Stimulated activated CD8-positive, alpha-beta memory T cell treated with anti-CD3 and anti-CD28 coated beads, Interleukin-7, amount 100 ng/mL, for 48 hours (primary cell): Measurements from ENCODE around the gene SEMA3A.
"Not testable (repeated sequence)": the region's sequence is repeated elsewhere in the genome, so short reads cannot be mapped to it uniquely, and the experiment has no call there.

Source experiments
- DNase-seq, 2 donors: peaks; one replicate each; pipeline ENCODE4 v3.0.0-alpha.2; 2020; ENCODE audit warnings: low read depth in 1 of 2; ENCODE audit errors: extremely low read depth in 1 of 2

Gene SEMA3A

GRCh38 chr7:84154991-84155781, 39.4 kb downstream of the SEMA3A start:
- DNase-seq = no peak

GRCh38 chr7:84152995-84153394, 41.6 kb downstream of the SEMA3A start:
- DNase-seq = no peak

GRCh38 chr7:84150370-84150769, 44.2 kb downstream of the SEMA3A start:
- DNase-seq = not testable (repeated sequence)

- DNase-seq = no peak
These were observed 45.0 kb downstream of the SEMA3A start for GRCh38 chr7:84149573-84149972.

GRCh38 chr7:84145892-84146291, 48.7 kb downstream of the SEMA3A start:
- DNase-seq = no peak

- DNase-seq = no peak
These were observed 49.7 kb downstream of the SEMA3A start for GRCh38 chr7:84144935-84145334.

GRCh38 chr7:84144480-84144879, 50.1 kb downstream of the SEMA3A start:
- no peak for DNase-seq

GRCh38 chr7:84142726-84143125, 51.9 kb downstream of the SEMA3A start:
- no peak for DNase-seq

GRCh38 chr7:84139986-84140729, 54.4 kb downstream of the SEMA3A start:
- DNase-seq = no peak

GRCh38 chr7:84138411-84138810, 56.2 kb downstream of the SEMA3A start:
- no peak for DNase-seq

- no peak for DNase-seq
These were observed 56.8 kb downstream of the SEMA3A start for GRCh38 chr7:84137812-84138211.

- no peak for DNase-seq
These were observed 57.8 kb downstream of the SEMA3A start for GRCh38 chr7:84136809-84137208.

GRCh38 chr7:84136336-84136735, 58.3 kb downstream of the SEMA3A start:
- DNase-seq = no peak

- DNase-seq = no peak
These were observed 60.4 kb downstream of the SEMA3A start for GRCh38 chr7:84134169-84134568.

- DNase-seq = no peak
These were observed 68.9 kb downstream of the SEMA3A start for GRCh38 chr7:84125654-84126053.

GRCh38 chr7:84123965-84124547, 70.5 kb downstream of the SEMA3A start:
- no peak for DNase-seq

- no peak for DNase-seq
These were observed 71.8 kb downstream of the SEMA3A start for GRCh38 chr7:84122582-84123360.

- no peak for DNase-seq
These were observed 77.3 kb downstream of the SEMA3A start for GRCh38 chr7:84117304-84117703.

GRCh38 chr7:84113906-84114850, 80.4 kb downstream of the SEMA3A start:
- no peak for DNase-seq

GRCh38 chr7:84113286-84113685, 81.3 kb downstream of the SEMA3A start:
- DNase-seq = no peak
